Measurements from ENCODE around the gene IKZF3. TPM values are rescaled to one million over a fixed set of nuclear protein-coding genes. Genes with fewer than 3 reads are reported as not detected.

Gene IKZF3
- total and polyA plus RNA-seq, 8 donors = 0.12 to 1.2 (median 0.61) TPM

- TF ChIP-seq CTCF (IDR thresholded peaks at IDR 0.05) = no peak
- H3K27me3 ChIP-seq = peaks cover 0 to 8% (median 2%) of the 10 kb centered on the region in 4 donors
- intact Hi-C loops (cut with DNase I) = no loop called here
- H3K4me3 ChIP-seq = no peak overlapping the region
- H3K4me1 ChIP-seq = no peaks in the 10 kb centered on the region
- no peak overlapping the region for H3K27ac ChIP-seq
- DNase-seq (no peak), ATAC-seq (no peak), FAIRE-seq (no peak)
- 65 to 66% methylated on average over 8 of the region's 8 CpGs for WGBS, 2 donors
- no peaks in the 10 kb centered on the region for H3K36me3 ChIP-seq
- H3K9me3 ChIP-seq = no peaks in the 10 kb centered on the region
Measured at GRCh38 chr17:39845052-39845846, 18.9 kb downstream of the IKZF3 start.

- 62 to 73% methylated on average over 2 of the region's 2 CpGs for WGBS, 2 donors
- ATAC-seq (no peak), FAIRE-seq (no peak), DNase-seq (no peak)
- no peaks in the 10 kb centered on the region for H3K9me3 ChIP-seq
- intact Hi-C loops (cut with DNase I) = no loop called here
- no peaks in the 10 kb centered on the region for H3K36me3 ChIP-seq
- H3K4me3 ChIP-seq = no peak overlapping the region
- H3K4me1 ChIP-seq = no peaks in the 10 kb centered on the region
- H3K27ac ChIP-seq = no peak overlapping the region
- peaks cover 0 to 3% (median 0%) of the 10 kb centered on the region in 4 donors for H3K27me3 ChIP-seq
- TF ChIP-seq CTCF (IDR thresholded peaks at IDR 0.05) = no peak
Measured at GRCh38 chr17:39841134-39841683, 22.9 kb downstream of the IKZF3 start.

- 48 to 50% methylated on average over 1 of the region's 1 CpG for WGBS, 2 donors
- no peak for TF ChIP-seq CTCF (IDR thresholded peaks at IDR 0.05)
- ATAC-seq = no peak
- H3K27me3 ChIP-seq = peaks cover 0 to 1% (median 0%) of the 10 kb centered on the region in 4 donors
- no peaks in the 10 kb centered on the region for H3K9me3 ChIP-seq
- no peak for DNase-seq
- no peak overlapping the region for H3K27ac ChIP-seq
- H3K36me3 ChIP-seq = no peaks in the 10 kb centered on the region
- FAIRE-seq = no peak
- H3K4me1 ChIP-seq = no peaks in the 10 kb centered on the region
- intact Hi-C loops (cut with DNase I) = no loop called here
- H3K4me3 ChIP-seq = no peak overlapping the region
Measured at GRCh38 chr17:39838784-39839183, 25.3 kb downstream of the IKZF3 start.

- Histone ChIP-seq H3K4me3 (no peak overlapping the region), H3K36me3 (no peaks in the 10 kb centered on the region), H3K27me3 (no peaks in the 10 kb centered on the region), H3K9me3 (no peaks in the 10 kb centered on the region), H3K27ac (no peak overlapping the region), H3K4me1 (no peaks in the 10 kb centered on the region)
- no peak for ATAC-seq
- TF ChIP-seq CTCF (IDR thresholded peaks at IDR 0.05) = no peak
- FAIRE-seq = no peak
- intact Hi-C loops (cut with DNase I) = no loop called here
- 41 to 58% methylated on average over 1 of the region's 1 CpG for WGBS, 2 donors
- DNase-seq = no peak
Measured at GRCh38 chr17:39838057-39838456, 26.1 kb downstream of the IKZF3 start.

- no peak for TF ChIP-seq CTCF (IDR thresholded peaks at IDR 0.05)
- DNase-seq = no peak
- no peak for FAIRE-seq
- H3K27ac ChIP-seq = no peak overlapping the region
- no peaks in the 10 kb centered on the region for H3K27me3 ChIP-seq
- no peak for ATAC-seq
- H3K4me3 ChIP-seq = no peak overlapping the region
- H3K9me3 ChIP-seq = no peaks in the 10 kb centered on the region
- no peaks in the 10 kb centered on the region for H3K4me1 ChIP-seq
- H3K36me3 ChIP-seq = no peaks in the 10 kb centered on the region
- intact Hi-C loops (cut with DNase I) = no loop called here
- WGBS, 2 donors = 69 to 84% methylated on average over 6 of the region's 6 CpGs
Measured at GRCh38 chr17:39836117-39836516, 28.0 kb downstream of the IKZF3 start.
